A673 (cell line): Measurements from ENCODE around the gene SPON1. TPM values are rescaled to one million over a fixed set of nuclear protein-coding genes. Genes with fewer than 3 reads are reported as not detected.
"Not testable (repeated sequence)": the region's sequence is repeated elsewhere in the genome, so short reads cannot be mapped to it uniquely, and the experiment has no call there.

ENCODE experiments used
- BruUV-seq: library from RNA; stranded (reverse); fragments of 400-500 nt; replicated peaks from 2 replicates; lab custom pipeline; 2021; lab: Mats Ljungman, UMichigan
- CTCF ChIA-PET: fragments of 300-600 bp; sonication (Branson Sonifier 250); formaldehyde crosslinking; loops from one replicate; lab custom pipeline; 2022; ENCODE audit warnings: antibody characterized with exemption; lab: Charles Lee
- POLR2A ChIA-PET: fragments of 300-600 bp; sonication (Branson Sonifier 250); formaldehyde crosslinking; loops from one replicate; lab custom pipeline; 2022; ENCODE audit warnings: antibody characterized with exemption; ENCODE audit not compliant: low non-redundant PET; lab: Charles Lee
- DNase-seq: peaks from one replicate; pipeline ENCODE4 v3.0.0-alpha.2; 2015; ENCODE audit warnings: low spot score
- H3K27ac ChIP-seq: fragments of 200-600 bp; sonication (generic); 2 replicates; pipeline ENCODE4 v1.5.1; 2016; ENCODE audit warnings: mixed run types, low read depth, mild to moderate bottlenecking, mixed read lengths, antibody characterized with exemption, low read length; ENCODE audit not compliant: poor library complexity, severe bottlenecking
- H3K27me3 ChIP-seq: fragments of 200-600 bp; sonication (generic); replicated peaks from 2 replicates; pipeline ENCODE4 v1.6.1; 2017; ENCODE audit warnings: mixed run types, low read depth, mild to moderate bottlenecking, mixed read lengths, antibody characterized with exemption, low read length; ENCODE audit not compliant: insufficient read depth, poor library complexity
- H3K36me3 ChIP-seq: fragments of 200-600 bp; sonication (generic); 2 replicates; pipeline ENCODE4 v1.6.1; 2016; ENCODE audit warnings: mixed run types, mild to moderate bottlenecking, mixed read lengths, antibody characterized with exemption, low read length; ENCODE audit not compliant: insufficient read depth, poor library complexity, severe bottlenecking
- H3K4me1 ChIP-seq: fragments of 200-600 bp; sonication (generic); 2 replicates; pipeline ENCODE4 v1.6.1; 2017; ENCODE audit warnings: mixed run types, mild to moderate bottlenecking, mixed read lengths, antibody characterized with exemption, low read length; ENCODE audit not compliant: insufficient read depth, poor library complexity, severe bottlenecking
- H3K4me3 ChIP-seq: fragments of 200-600 bp; sonication (generic); 2 replicates; pipeline ENCODE4 v1.5.1; 2016; ENCODE audit warnings: low read depth, mixed run types, mild to moderate bottlenecking, mixed read lengths, low read length; ENCODE audit not compliant: poor library complexity, severe bottlenecking
- H3K9me3 ChIP-seq: fragments of 200-600 bp; sonication (generic); 2 replicates; pipeline ENCODE4 v1.6.1; 2016; ENCODE audit warnings: mixed run types, low read depth, mild to moderate bottlenecking, mixed read lengths, antibody characterized with exemption, low read length; ENCODE audit not compliant: poor library complexity, severe bottlenecking
- CTCF ChIP-seq: fragments of 300-800, 200-600 bp; sonication (generic); conservative IDR thresholded peaks from 2 replicates; pipeline ENCODE4 v1.5.1; 2017; ENCODE audit warnings: low read depth, mild to moderate bottlenecking, antibody characterized with exemption, low read length, moderate library complexity, mixed read lengths
- EZH2 ChIP-seq: fragments of 200-600 bp; sonication (generic); IDR thresholded peaks from 2 replicates; pipeline ENCODE4 v1.6.1; 2017; ENCODE audit warnings: borderline replicate concordance, low read depth, mild to moderate bottlenecking, mixed read lengths, antibody characterized with exemption, low read length; ENCODE audit not compliant: poor library complexity, severe bottlenecking
- intact Hi-C: fragments of 100-400 bp; cut with micrococcal nuclease; formaldehyde crosslinking; loops from one replicate; pipeline ENCODE4 v1.10.0; 2022; ENCODE audit not compliant: unreplicated experiment
- total RNA-seq: library from RNA; stranded (reverse); gene quantifications from 2 replicates; pipeline ENCODE4 v1.2.3, GENCODE V29; 2021

SPON1 gene
- total RNA-seq, 1 experiment from 2014 or later, result not detected

GRCh38 chr11:14027525-14027924, 65.0 kb downstream of the SPON1 start:
- Histone ChIP-seq H3K4me3 (no peak overlapping the region), H3K36me3 (no peaks in the 10 kb centered on the region), H3K27ac (no peak overlapping the region), H3K4me1 (no peaks in the 10 kb centered on the region), H3K9me3 (no peaks in the 10 kb centered on the region), H3K27me3 (peaks cover 13% of the 10 kb centered on the region)
- TF ChIP-seq EZH2, result no peak
- no peak for TF ChIP-seq CTCF
- no TSS peak for BruUV-seq
- POLR2A ChIA-PET, result no interaction called here
- CTCF ChIA-PET, result no interaction called here
- intact Hi-C loops, result no loop called here
- DNase-seq, result no peak

- H3K9me3 ChIP-seq, result no peaks in the 10 kb centered on the region
- no TSS peak for BruUV-seq
- peaks cover 13% of the 10 kb centered on the region for H3K27me3 ChIP-seq
- DNase-seq, result no peak
- no peaks in the 10 kb centered on the region for H3K4me1 ChIP-seq
- intact Hi-C loops, result no loop called here
- no peak overlapping the region for H3K4me3 ChIP-seq
- TF ChIP-seq EZH2 (no peak), CTCF (no peak)
- POLR2A ChIA-PET, result no interaction called here
- CTCF ChIA-PET, result no interaction called here
- H3K36me3 ChIP-seq, result no peaks in the 10 kb centered on the region
- no peak overlapping the region for H3K27ac ChIP-seq
Observed at GRCh38 chr11:14029440-14029839, 66.9 kb downstream of the SPON1 start.

- no peak for DNase-seq
- Histone ChIP-seq H3K27me3 (peaks cover 13% of the 10 kb centered on the region), H3K27ac (no peak overlapping the region), H3K36me3 (no peaks in the 10 kb centered on the region), H3K4me3 (no peak overlapping the region), H3K9me3 (no peaks in the 10 kb centered on the region), H3K4me1 (no peaks in the 10 kb centered on the region)
- no TSS peak for BruUV-seq
- intact Hi-C loops, result no loop called here
- TF ChIP-seq EZH2 (no peak), CTCF (no peak)
- ChIA-PET POLR2A (no interaction called here), CTCF (no interaction called here)
Observed at GRCh38 chr11:14029971-14030920, 67.7 kb downstream of the SPON1 start.

- H3K27ac ChIP-seq, intact Hi-C loops, DNase-seq, POLR2A ChIA-PET, BruUV-seq, H3K9me3 ChIP-seq, CTCF ChIA-PET, H3K4me1 ChIP-seq, H3K27me3 ChIP-seq, H3K36me3 ChIP-seq, H3K4me3 ChIP-seq: not testable (repeated sequence)
Observed at GRCh38 chr11:14035526-14035925, 73.0 kb downstream of the SPON1 start.
